A549 (cell line): Measurements from ENCODE around the gene FBXL7. TPM values are rescaled to one million over a fixed set of nuclear protein-coding genes. Genes with fewer than 3 reads are reported as not detected.

Experiments
- ATAC-seq, 2 experiments: fragments of 200-7000 bp in 1 of 2; fragments of >200 bp in 1 of 2; cut with Nextera tagmentation in 1 of 2; cut with Tn5 transposase in 1 of 2; 3 replicates each; pipeline versions ENCODE4 v1.8.0 to v1.9.1; 2018 to 2020; ENCODE audit warnings: mild to moderate bottlenecking in 1 of 2, moderate library complexity in 1 of 2
- CTCF ChIA-PET: fragments of 300-600 bp; sonication (Branson Sonifier 250); formaldehyde crosslinking; extraction: SDS; loops from one replicate; lab custom pipeline; 2021; ENCODE audit warnings: antibody characterized with exemption, inconsistent platforms; lab: Yijun Ruan, JAX
- POLR2A ChIA-PET: fragments of 350-600 bp; formaldehyde crosslinking; extraction: SDS; loops from one replicate; lab custom pipeline; 2021; ENCODE audit warnings: antibody characterized with exemption, inconsistent platforms; lab: Yijun Ruan, JAX
- DNase-seq, 2 experiments: peaks; one replicate each; pipeline versions ENCODE4 v3.0.0 to v3.0.0-alpha.2; 2011 to 2016; ENCODE audit warnings: low read depth in 1 of 2, low spot score in 1 of 2
- FAIRE-seq: peaks from 2 replicates; lab custom pipeline; 2011; peaks lifted over from hg19 to GRCh38; lab: Jason Lieb, UNC
- H3K27ac ChIP-seq, 2 experiments: fragments of >200 bp; sonication (Bioruptor Twin); formaldehyde crosslinking; 3 replicates each; pipeline ENCODE4 v1.5.1; 2016 to 2017
- H3K4me1 ChIP-seq: fragments of >200 bp; sonication (Bioruptor Twin); formaldehyde crosslinking; 3 replicates; pipeline ENCODE4 v1.6.1; 2016
- H3K4me2 ChIP-seq: fragments of >200 bp; sonication (Bioruptor Twin); formaldehyde crosslinking; 3 replicates; pipeline ENCODE4 v1.6.1; 2016
- H3K4me3 ChIP-seq: fragments of >200 bp; sonication (Bioruptor Twin); formaldehyde crosslinking; 3 replicates; pipeline ENCODE4 v1.5.1; 2016
- H3K9me3 ChIP-seq: fragments of >200 bp; sonication (Bioruptor Twin); formaldehyde crosslinking; 3 replicates; pipeline ENCODE4 v1.6.1; 2016
- CBX2 ChIP-seq: fragments of 200-600 bp; sonication (generic); IDR thresholded peaks from 2 replicates; pipeline ENCODE4 v1.6.1; 2016; ENCODE audit warnings: low read depth, mild to moderate bottlenecking, borderline replicate concordance
- CBX8 ChIP-seq: fragments of 200-600 bp; sonication (generic); IDR thresholded peaks from 2 replicates; pipeline ENCODE4 v1.6.1; 2016
- EHF ChIP-seq: fragments of 250-450 bp; sonication (Bioruptor Pico); IDR thresholded peaks from 2 replicates; pipeline ENCODE4 v1.5.0; 2020; ENCODE audit warnings: mild to moderate bottlenecking
- ESRRA ChIP-seq: fragments of 150-350 bp; IDR thresholded peaks from 2 replicates; pipeline ENCODE4 v1.6.1; 2014; ENCODE audit warnings: mild to moderate bottlenecking, low read length, borderline replicate concordance
- FOSL2 ChIP-seq, 2 experiments: fragments of 450-650 bp in 1 of 2; fragments of >200 bp in 1 of 2; sonication (Bioruptor Twin) in 1 of 2; formaldehyde crosslinking; IDR thresholded peaks; 2 replicates each; pipeline versions ENCODE4 v1.5.0 to v1.6.1; 2016 to 2020; ENCODE audit warnings: mild to moderate bottlenecking in 1 of 2, moderate library complexity in 1 of 2
- HEYL ChIP-seq: fragments of 250-450 bp; sonication (Bioruptor Pico); IDR thresholded peaks from 2 replicates; pipeline ENCODE4 v1.8.0; 2021; ENCODE audit warnings: mild to moderate bottlenecking, moderate library complexity
- HOXB13 ChIP-seq: fragments of 250-450 bp; sonication (Bioruptor Pico); IDR thresholded peaks from 2 replicates; pipeline ENCODE4 v1.5.0; 2020; ENCODE audit warnings: low read depth, mild to moderate bottlenecking, moderate library complexity
- JUNB ChIP-seq: fragments of >200 bp; sonication (Bioruptor Twin); formaldehyde crosslinking; IDR thresholded peaks from 2 replicates; pipeline ENCODE4 v1.6.1; 2016
- MAZ ChIP-seq: fragments of 150-350 bp; IDR thresholded peaks from 2 replicates; pipeline ENCODE4 v1.6.1; 2014; ENCODE audit warnings: antibody characterized with exemption, low read depth, low read length, borderline replicate concordance
- NPAS2 ChIP-seq: fragments of 250-450 bp; sonication (Bioruptor Pico); IDR thresholded peaks from 2 replicates; pipeline ENCODE4 v1.8.0; 2022; ENCODE audit warnings: mild to moderate bottlenecking, moderate library complexity, borderline replicate concordance
- PHF8 ChIP-seq: fragments of 200-600 bp; sonication (generic); IDR thresholded peaks from 2 replicates; pipeline ENCODE4 v1.6.1; 2016; ENCODE audit warnings: low read depth, mild to moderate bottlenecking, antibody characterized with exemption, moderate library complexity, borderline replicate concordance
- POLR2AphosphoS2 ChIP-seq: conservative IDR thresholded peaks from 2 replicates; pipeline ENCODE4 v1.6.1; 2012; ENCODE audit warnings: low read length, improper control_type of control experiment, inconsistent platforms
- RFX5 ChIP-seq: fragments of 450-650 bp; IDR thresholded peaks from 2 replicates; pipeline ENCODE4 v1.7.1; 2014; ENCODE audit warnings: antibody characterized with exemption, mild to moderate bottlenecking, moderate library complexity
- RNF2 ChIP-seq: fragments of 200-600 bp; sonication (generic); IDR thresholded peaks from 2 replicates; pipeline ENCODE4 v1.6.1; 2016; ENCODE audit warnings: low read depth, mild to moderate bottlenecking, antibody characterized with exemption, moderate library complexity, borderline replicate concordance
- SMC3 ChIP-seq: fragments of >200 bp; sonication (Bioruptor Twin); formaldehyde crosslinking; IDR thresholded peaks from 3 replicates; pipeline ENCODE4 v1.6.1; 2018; ENCODE audit warnings: inconsistent platforms
- ZSCAN20 ChIP-seq: fragments of 250-450 bp; sonication (Bioruptor Pico); IDR thresholded peaks from 2 replicates; pipeline ENCODE4 v1.8.0; 2022; ENCODE audit warnings: mild to moderate bottlenecking, moderate library complexity
- WGBS: methylation state at CpG from one replicate; pipeline ENCODE4 v1.1.6; 2017; ENCODE audit errors: missing lambda C conversion rate; 5-methylcytosine and 5-hydroxymethylcytosine counted together
- polyA plus RNA-seq, 4 experiments: library from polyadenylated mRNA; depleted of rRNA in 3 of 4; stranded (reverse); fragments of >200 nt; fragmentation: RNase III in 1 of 4; extraction: RNeasy Plus Mini Kit Qiagen cat#74134 plus additional on column Dnase treatment in 1 of 4; gene quantifications; 2 replicates in 3 of 4; 3 replicates in 1 of 4; pipeline ENCODE4 v1.2.3, GENCODE V29; 2011 to 2017
- TF ChIP-seq, protein P1 (sequence below): fragments of >200 bp; sonication (Bioruptor Twin); formaldehyde crosslinking; IDR thresholded peaks from 3 replicates; pipeline ENCODE4 v1.5.1; 2016
- TF ChIP-seq, protein P2 (sequence below): fragments of >200 bp; sonication (Bioruptor Twin); formaldehyde crosslinking; IDR thresholded peaks from 2 replicates; pipeline ENCODE4 v1.6.1; 2016
- TF ChIP-seq, protein P3 (sequence below): fragments of 250-450 bp; sonication (Bioruptor Pico); IDR thresholded peaks from 2 replicates; pipeline ENCODE4 v1.5.0; 2021; ENCODE audit warnings: mild to moderate bottlenecking, moderate library complexity, borderline replicate concordance
- TF ChIP-seq, protein P4 (sequence below): fragments of 250-450 bp; sonication (Bioruptor Pico); IDR thresholded peaks from 2 replicates; pipeline ENCODE4 v1.5.0; 2020; ENCODE audit warnings: low read depth, mild to moderate bottlenecking, moderate library complexity

FBXL7 gene
- polyA plus RNA-seq, 2 of the 4 experiments (the other 2 are of a cell fraction), result 0.90 to 1.7 TPM

DNA sequence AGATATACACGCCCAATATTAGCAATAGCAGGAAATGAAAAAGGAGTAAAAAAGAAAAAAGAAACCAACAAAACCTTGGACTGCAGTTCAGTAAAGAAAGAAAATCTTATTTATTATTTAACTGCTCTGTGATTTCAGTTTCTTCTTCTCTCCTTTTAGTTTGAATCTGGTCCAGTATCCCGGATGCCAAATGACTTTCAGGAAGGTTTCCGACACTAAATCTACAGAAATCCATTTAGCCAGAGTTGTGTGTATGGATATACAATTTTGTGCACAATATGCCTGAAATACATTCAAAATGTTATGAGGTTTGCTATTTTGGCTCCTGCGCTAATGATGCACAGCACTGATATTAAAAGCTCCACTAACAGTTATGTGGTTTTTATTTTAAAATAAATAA is 64.5 kb downstream of the FBXL7 start:
- POLR2A ChIA-PET, result no interaction called here
- ATAC-seq, result no peak
- H3K4me2 ChIP-seq, result no peak overlapping the region
- WGBS, result 38% methylated on average over 4 of the region's 4 CpGs
- TF ChIP-seq JUNB, result no peak
- TF ChIP-seq, protein P1, sequence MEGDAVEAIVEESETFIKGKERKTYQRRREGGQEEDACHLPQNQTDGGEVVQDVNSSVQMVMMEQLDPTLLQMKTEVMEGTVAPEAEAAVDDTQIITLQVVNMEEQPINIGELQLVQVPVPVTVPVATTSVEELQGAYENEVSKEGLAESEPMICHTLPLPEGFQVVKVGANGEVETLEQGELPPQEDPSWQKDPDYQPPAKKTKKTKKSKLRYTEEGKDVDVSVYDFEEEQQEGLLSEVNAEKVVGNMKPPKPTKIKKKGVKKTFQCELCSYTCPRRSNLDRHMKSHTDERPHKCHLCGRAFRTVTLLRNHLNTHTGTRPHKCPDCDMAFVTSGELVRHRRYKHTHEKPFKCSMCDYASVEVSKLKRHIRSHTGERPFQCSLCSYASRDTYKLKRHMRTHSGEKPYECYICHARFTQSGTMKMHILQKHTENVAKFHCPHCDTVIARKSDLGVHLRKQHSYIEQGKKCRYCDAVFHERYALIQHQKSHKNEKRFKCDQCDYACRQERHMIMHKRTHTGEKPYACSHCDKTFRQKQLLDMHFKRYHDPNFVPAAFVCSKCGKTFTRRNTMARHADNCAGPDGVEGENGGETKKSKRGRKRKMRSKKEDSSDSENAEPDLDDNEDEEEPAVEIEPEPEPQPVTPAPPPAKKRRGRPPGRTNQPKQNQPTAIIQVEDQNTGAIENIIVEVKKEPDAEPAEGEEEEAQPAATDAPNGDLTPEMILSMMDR, result no peak
- TF ChIP-seq SMC3, result no peak
- no peak for TF ChIP-seq RFX5
- TF ChIP-seq PHF8, result no peak
- TF ChIP-seq HEYL, result no peak
- no peak for TF ChIP-seq ESRRA
- no peak for TF ChIP-seq ZSCAN20 (CRISPR knock-in tag)
- TF ChIP-seq, protein P2, sequence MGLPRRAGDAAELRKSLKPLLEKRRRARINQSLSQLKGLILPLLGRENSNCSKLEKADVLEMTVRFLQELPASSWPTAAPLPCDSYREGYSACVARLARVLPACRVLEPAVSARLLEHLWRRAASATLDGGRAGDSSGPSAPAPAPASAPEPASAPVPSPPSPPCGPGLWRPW, result no peak
- TF ChIP-seq RNF2, result no peak
- TF ChIP-seq MAZ, result no peak
- TF ChIP-seq, protein P3, sequence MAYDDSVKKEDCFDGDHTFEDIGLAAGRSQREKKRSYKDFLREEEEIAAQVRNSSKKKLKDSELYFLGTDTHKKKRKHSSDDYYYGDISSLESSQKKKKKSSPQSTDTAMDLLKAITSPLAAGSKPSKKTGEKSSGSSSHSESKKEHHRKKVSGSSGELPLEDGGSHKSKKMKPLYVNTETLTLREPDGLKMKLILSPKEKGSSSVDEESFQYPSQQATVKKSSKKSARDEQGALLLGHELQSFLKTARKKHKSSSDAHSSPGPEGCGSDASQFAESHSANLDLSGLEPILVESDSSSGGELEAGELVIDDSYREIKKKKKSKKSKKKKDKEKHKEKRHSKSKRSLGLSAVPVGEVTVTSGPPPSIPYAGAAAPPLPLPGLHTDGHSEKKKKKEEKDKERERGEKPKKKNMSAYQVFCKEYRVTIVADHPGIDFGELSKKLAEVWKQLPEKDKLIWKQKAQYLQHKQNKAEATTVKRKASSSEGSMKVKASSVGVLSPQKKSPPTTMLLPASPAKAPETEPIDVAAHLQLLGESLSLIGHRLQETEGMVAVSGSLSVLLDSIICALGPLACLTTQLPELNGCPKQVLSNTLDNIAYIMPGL (CRISPR knock-in tag), result no peak
- no peak for TF ChIP-seq HOXB13 (CRISPR knock-in tag)
- no peak for TF ChIP-seq EHF (CRISPR knock-in tag)
- TF ChIP-seq, all 56 proteins: peak for 0
- no peak for DNase-seq
- CTCF ChIA-PET, result no interaction called here
- Histone ChIP-seq H3K9me3 (0 out of 3 replicates have a peak, but pooled peaks cover 3% of the 10 kb centered on the region), H3K4me3 (no peak overlapping the region), H3K27ac (no peak overlapping the region), H3K4me1 (no peaks in the 10 kb centered on the region)
- no peak for FAIRE-seq

DNA sequence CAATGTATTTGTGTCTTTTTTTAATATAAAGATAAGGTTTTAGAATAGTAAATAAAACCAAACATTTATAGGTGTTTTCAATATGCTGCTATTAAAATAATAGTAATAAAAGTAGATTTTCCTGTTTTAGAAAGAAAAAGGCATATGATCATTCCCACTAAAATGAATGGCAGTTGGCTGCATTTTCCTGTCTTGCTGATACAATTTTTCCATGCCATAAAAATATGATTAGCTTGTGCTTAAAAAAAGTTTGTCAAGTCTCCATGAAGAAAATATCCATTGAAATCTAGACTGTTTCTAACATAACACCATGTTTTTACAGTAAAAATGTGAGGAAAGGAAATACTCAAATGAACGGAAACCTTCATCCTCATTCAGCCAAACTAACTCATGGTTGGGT is 65.0 kb downstream of the FBXL7 start:
- Histone ChIP-seq H3K4me1 (no peaks in the 10 kb centered on the region), H3K9me3 (0 out of 3 replicates have a peak, but pooled peaks cover 3% of the 10 kb centered on the region), H3K4me3 (no peak overlapping the region), H3K27ac (no peak overlapping the region), H3K4me2 (no peak overlapping the region)
- DNase-seq (no peak), FAIRE-seq (no peak), ATAC-seq (no peak)
- ChIA-PET CTCF (no interaction called here), POLR2A (no interaction called here)
- WGBS, result 43% methylated on average over 1 of the region's 1 CpG
- TF ChIP-seq FOSL2 (IDR thresholded peaks at IDR 0.05) (no peak), FOSL2 (CRISPR knock-in tag; IDR thresholded peaks at IDR 0.05) (no peak), NPAS2 (CRISPR knock-in tag) (no peak), CBX8 (no peak), RFX5 (no peak), POLR2AphosphoS2 (no peak), CBX2 (no peak)
- TF ChIP-seq, protein P4, sequence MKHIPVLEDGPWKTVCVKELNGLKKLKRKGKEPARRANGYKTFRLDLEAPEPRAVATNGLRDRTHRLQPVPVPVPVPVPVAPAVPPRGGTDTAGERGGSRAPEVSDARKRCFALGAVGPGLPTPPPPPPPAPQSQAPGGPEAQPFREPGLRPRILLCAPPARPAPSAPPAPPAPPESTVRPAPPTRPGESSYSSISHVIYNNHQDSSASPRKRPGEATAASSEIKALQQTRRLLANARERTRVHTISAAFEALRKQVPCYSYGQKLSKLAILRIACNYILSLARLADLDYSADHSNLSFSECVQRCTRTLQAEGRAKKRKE, result no peak
- TF ChIP-seq, protein P2, result no peak
